RWPE1 (cell line): ENCODE data around the gene MYMK.

Experiments
- CTCF ChIA-PET: fragments of 350-600 bp; sonication (Branson Sonifier 250); formaldehyde crosslinking; extraction: SDS; loops from one replicate; lab custom pipeline; 2021; lab: Yijun Ruan, JAX
- POLR2A ChIA-PET: fragments of 400-600 bp; formaldehyde crosslinking; extraction: SDS; loops from one replicate; lab custom pipeline; 2020; ENCODE audit warnings: antibody characterized with exemption; ENCODE audit not compliant: low non-redundant PET; lab: Yijun Ruan, JAX
- DNase-seq: peaks from one replicate; pipeline ENCODE4 v3.0.0; 2012; ENCODE audit warnings: low spot score
- H3K27ac ChIP-seq: fragments of 450-650 bp; 2 replicates; pipeline ENCODE4 v1.5.1; 2017
- CTCF ChIP-seq: fragments of 450-650 bp; conservative IDR thresholded peaks from 2 replicates; pipeline ENCODE4 v1.5.1; 2017; ENCODE audit warnings: low read depth, mild to moderate bottlenecking

The MYMK gene

GRCh38 chr9:133557581-133557980 lies 32.8 kb upstream of the MYMK start:
- DNase-seq: no peak
- POLR2A ChIA-PET: no interaction called here
- CTCF ChIA-PET: interaction anchor here (0.7 kb wide), 1 partner anchor 92 kb away, joined by 3 read pairs; no protein-coding TSS in a partner anchor
- TF ChIP-seq CTCF: no peak
- H3K27ac ChIP-seq: no peak overlapping the region

DNA sequence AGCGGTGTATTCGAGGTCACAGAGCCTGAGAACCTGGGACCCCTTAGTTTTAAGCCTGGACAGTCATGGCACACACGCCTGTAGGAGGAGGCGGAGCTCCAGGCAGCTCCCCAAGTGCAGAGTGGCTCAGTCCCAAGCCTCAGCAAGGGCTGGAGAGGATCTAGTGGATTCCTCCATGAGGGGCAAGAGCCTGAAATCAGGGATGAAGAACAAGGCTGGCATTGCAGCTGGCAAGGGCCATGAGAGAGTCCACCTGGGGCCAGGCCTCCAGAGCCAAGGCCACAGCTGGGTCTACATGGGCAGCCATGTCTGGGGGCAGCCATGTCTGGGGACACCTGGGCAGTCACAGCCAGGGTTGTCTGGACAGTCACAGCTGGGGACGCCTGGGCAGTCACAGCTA lies 31.6 kb upstream of the MYMK start:
- ChIA-PET POLR2A (no interaction called here), CTCF (no interaction called here)
- no peak overlapping the region for H3K27ac ChIP-seq
- no peak for DNase-seq
- no peak for TF ChIP-seq CTCF

GRCh38 chr9:133554729-133555128 lies 30.0 kb upstream of the MYMK start:
- no peak for DNase-seq
- no peak overlapping the region for H3K27ac ChIP-seq
- ChIA-PET POLR2A (no interaction called here), CTCF (no interaction called here)
- no peak for TF ChIP-seq CTCF

- ChIA-PET CTCF (interaction anchor here (1.2 kb wide), 1 partner anchor 21 kb away, joined by 3 read pairs; no protein-coding TSS in a partner anchor), POLR2A (interaction anchor here (0.6 kb wide), 1 partner anchor 231 kb away, joined by 3 read pairs; no protein-coding TSS in a partner anchor)
- no peak for TF ChIP-seq CTCF
- H3K27ac ChIP-seq: no peak overlapping the region
- no peak for DNase-seq
These were observed 29.4 kb upstream of the MYMK start for GRCh38 chr9:133553973-133554713.

GRCh38 chr9:133553123-133553522 lies 28.4 kb upstream of the MYMK start:
- no peak overlapping the region for H3K27ac ChIP-seq
- ChIA-PET CTCF (interaction anchor here (1.2 to 1.4 kb wide), 2 partner anchors 20 to 190 kb away, joined by 3 to 6 read pairs; no protein-coding TSS in a partner anchor), POLR2A (no interaction called here)
- DNase-seq: no peak
- no peak for TF ChIP-seq CTCF

DNA sequence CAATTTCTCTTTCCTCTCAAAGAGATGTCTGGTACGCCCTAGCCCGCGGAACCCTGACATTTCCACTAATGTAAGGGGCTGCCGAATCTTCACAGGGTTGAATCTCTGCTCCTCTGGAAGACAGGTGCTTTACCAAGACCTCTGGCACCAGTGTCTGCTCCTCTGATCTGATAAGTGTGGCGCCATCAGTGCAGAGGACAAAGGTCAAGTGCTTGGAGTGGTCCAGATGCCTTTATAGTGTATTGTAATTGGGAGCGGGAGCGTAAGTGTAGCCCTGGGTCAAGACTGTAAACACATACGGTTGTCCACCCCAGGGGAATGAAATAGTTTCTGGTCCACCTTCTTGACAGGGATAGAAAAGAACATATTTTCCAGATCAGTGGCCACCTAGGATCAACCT lies 27.5 kb upstream of the MYMK start:
- TF ChIP-seq CTCF: no peak
- ChIA-PET CTCF (interaction anchor here (1.4 kb wide), 1 partner anchor 191 kb away, joined by 6 read pairs; no protein-coding TSS in a partner anchor), POLR2A (no interaction called here)
- no peak overlapping the region for H3K27ac ChIP-seq
- no peak for DNase-seq
